ES-I3 (cell line): Measurements from ENCODE around the gene FAM131C.
"Not testable (repeated sequence)": the region's sequence is repeated elsewhere in the genome, so short reads cannot be mapped to it uniquely, and the experiment has no call there.

Source experiments
- H3K36me3 ChIP-seq: 2 replicates; pipeline ENCODE4 v1.6.1; 2013; ENCODE audit warnings: mild to moderate bottlenecking, low read length, control low read depth, moderate library complexity; ENCODE audit not compliant: insufficient read depth
- H3K4me1 ChIP-seq: 2 replicates; pipeline ENCODE4 v1.6.1; 2013; ENCODE audit warnings: mild to moderate bottlenecking, control low read depth, low read length; ENCODE audit not compliant: insufficient read depth
- H3K9ac ChIP-seq: 2 replicates; pipeline ENCODE4 v1.6.1; 2013; ENCODE audit warnings: low read depth, mild to moderate bottlenecking, low read length, moderate library complexity
- H3K9me3 ChIP-seq: 2 replicates; pipeline ENCODE4 v1.6.1; 2013; ENCODE audit warnings: mild to moderate bottlenecking, low read length, moderate library complexity; ENCODE audit not compliant: control insufficient read depth, insufficient read depth

FAM131C gene

DNA sequence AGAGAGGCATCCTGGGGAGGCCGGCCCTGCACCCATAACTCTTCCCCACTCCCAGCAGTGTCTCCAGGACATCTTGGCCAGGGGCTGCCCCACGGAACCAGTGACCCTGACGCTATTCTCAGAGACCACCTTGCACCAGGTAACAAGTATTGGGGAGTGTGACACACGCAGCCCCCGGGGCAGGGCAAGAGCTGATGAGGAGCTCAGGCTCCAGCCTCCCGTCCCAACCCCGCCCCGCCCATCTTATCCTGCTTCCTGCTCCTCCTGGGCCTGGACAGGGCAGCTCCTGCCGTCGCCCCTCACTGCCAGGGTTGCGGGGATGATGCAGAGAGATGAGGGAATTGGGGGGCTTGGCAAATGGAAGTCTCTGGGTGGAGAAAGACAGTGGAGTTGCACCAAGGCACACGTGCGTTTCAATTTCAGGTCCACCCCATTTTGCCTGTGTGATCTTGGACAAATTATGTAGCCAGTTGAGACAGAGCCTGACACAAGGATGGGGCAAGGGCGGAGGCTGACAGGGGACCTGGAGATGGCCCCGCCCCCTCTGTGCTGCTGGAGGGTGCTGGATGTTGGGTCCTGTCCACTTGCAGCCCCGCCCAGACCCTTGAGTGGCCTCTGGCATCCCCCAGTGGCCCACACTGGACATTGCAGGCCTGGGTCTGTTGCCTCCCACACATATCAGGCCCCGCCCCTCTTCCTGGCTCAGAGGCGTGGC lies 40.9 kb downstream of the FAM131C start:
- Histone ChIP-seq H3K4me1 (peaks cover 5% of the 10 kb centered on the region; the same call in 1 of the 2 replicates), H3K9me3 (no peaks in the 10 kb centered on the region), H3K36me3 (no peaks in the 10 kb centered on the region), H3K9ac (no peak overlapping the region)

DNA sequence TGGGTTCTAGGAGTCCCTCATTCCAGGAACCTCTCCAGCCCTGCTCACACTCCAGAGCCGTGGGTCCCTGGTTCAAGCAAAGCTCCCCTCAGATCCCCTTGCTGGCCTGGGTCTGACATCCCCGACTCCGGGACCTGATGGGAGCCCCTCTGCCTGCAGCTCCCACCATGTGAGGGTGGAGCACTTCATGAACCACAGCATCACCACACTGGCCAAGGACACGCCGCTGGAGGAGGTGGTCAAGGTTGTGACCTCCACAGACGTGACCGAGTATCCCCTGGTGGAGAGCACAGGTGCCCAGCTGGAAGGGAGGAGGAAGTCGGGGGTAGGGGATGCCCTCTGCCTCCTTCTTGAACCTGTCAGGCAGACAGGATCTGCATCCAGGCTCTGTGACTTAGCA lies 41.9 kb downstream of the FAM131C start:
- Histone ChIP-seq H3K9ac (no peak overlapping the region), H3K4me1 (peaks cover 5% of the 10 kb centered on the region; the same call in 1 of the 2 replicates), H3K36me3 (no peaks in the 10 kb centered on the region), H3K9me3 (no peaks in the 10 kb centered on the region)

DNA sequence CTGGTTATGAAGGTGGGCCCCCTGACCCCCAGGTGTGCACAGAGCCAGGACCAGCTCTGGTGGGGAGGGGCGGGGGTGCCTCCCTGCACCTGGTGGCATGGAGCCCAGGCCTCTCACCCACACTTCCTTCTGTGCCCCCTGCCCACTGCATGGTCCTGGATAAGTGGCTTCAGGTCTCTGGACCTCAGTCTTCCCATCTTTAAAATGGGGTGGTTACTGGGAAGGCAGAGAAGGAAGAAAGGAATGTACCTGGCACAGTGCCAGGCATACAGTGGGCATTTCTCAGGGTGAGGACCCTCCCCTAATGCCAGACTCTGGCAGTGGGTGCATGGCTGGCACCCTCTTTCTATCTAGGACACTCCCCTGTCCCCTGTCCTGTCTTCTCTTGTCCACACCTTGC lies 44.2 kb downstream of the FAM131C start:
- H3K9me3 ChIP-seq = no peaks in the 10 kb centered on the region
- no peaks in the 10 kb centered on the region for H3K36me3 ChIP-seq
- peaks cover 5% of the 10 kb centered on the region; the same call in 1 of the 2 replicates for H3K4me1 ChIP-seq
- no peak overlapping the region for H3K9ac ChIP-seq

DNA sequence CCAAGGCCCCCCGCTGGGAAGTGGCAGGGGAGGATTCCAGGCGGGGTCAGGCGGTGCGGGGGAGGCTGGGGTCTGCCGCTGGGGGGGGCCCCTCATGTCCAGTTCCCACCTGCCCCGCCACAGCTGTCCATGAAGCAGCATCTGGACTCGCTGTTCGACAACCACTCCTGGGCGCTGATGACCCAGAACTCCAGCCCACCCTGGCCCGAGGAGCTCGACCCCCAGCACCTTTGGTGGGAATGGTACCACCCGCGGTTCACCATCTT lies 44.5 kb downstream of the FAM131C start:
- H3K4me1 ChIP-seq, H3K9me3 ChIP-seq, H3K36me3 ChIP-seq, H3K9ac ChIP-seq: not testable (repeated sequence)

DNA sequence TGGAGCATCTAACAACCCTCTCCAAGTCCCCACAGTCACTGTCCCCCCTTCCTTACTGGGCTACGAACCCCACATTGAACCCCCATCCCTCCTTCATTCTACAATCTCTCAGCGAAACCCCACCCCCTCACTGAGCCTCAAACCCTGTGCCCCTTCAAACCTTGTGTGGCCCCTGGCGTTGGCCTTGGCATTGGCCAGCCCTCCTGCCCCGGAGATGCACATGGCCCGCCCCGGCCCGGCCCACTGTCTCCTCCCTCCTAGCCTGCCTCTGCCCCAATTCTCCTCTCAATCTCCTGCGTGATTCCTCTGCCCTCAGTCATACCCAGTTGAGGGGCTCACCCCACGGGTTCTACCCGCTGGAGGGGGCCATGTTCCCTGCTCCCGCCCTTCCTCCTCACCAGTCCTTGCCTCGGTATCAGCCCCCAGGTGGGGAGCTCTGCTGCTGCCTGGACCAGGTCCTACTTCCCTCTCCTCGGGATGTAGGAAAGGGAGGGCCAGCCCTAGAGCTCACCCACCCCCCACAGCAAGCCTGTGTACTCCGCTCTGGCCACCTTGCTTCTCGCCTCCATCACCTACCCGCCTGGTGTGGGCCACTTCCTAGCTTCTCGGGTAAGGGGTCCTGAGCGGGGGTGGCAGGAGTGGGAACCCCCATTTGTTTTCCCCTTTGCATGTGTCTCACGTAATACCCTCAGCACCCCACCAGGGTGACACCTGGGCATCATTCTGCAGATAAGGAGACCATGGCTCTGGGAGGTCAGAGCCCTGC lies 45.0 kb downstream of the FAM131C start:
- H3K4me1 ChIP-seq = peaks cover 5% of the 10 kb centered on the region; the same call in 1 of the 2 replicates
- no peaks in the 10 kb centered on the region for H3K36me3 ChIP-seq
- H3K9ac ChIP-seq = no peak overlapping the region
- no peaks in the 10 kb centered on the region for H3K9me3 ChIP-seq

DNA sequence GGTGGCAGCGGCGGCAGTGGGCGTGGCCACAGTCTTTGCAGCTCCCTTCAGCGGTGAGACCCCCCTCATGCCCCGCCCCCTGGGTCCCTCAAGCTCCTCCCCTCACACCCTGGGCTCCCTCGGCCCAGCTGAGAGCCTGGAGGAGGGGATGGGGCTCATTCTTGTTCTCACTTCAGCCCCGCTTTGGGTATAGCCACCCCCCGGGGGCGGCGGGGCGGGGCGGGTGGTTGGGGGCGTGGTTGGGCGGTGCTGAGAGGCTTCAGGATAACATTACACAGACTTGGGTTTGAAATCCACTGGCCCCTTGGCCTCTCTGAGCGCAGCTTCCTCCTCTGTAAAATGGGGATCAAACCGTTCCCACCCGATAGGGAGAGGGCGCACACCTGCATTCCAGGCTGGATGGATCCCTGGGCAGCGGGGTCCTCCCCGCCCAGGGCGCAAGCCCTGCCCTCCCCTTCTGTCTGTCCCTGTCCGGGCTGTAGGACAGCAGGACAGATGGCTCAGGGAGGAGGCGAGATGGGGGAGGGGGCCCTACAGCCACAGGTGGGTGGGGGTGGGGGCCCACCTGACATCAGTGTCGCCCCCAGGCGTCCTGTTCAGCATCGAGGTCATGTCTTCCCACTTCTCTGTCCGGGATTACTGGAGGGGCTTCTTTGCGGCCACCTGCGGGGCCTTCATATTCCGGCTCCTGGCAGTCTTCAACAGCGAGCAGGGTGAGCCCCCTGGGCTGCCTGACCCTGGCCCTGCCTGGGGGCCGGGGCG lies 46.5 kb downstream of the FAM131C start:
- H3K4me1 ChIP-seq = no peaks in the 10 kb centered on the region; the same call in 1 of the 2 replicates
- H3K36me3 ChIP-seq = no peaks in the 10 kb centered on the region
- peak overlapping the region; percentile 39; the same call in 1 of the 2 replicates for H3K9ac ChIP-seq
- no peaks in the 10 kb centered on the region for H3K9me3 ChIP-seq

DNA sequence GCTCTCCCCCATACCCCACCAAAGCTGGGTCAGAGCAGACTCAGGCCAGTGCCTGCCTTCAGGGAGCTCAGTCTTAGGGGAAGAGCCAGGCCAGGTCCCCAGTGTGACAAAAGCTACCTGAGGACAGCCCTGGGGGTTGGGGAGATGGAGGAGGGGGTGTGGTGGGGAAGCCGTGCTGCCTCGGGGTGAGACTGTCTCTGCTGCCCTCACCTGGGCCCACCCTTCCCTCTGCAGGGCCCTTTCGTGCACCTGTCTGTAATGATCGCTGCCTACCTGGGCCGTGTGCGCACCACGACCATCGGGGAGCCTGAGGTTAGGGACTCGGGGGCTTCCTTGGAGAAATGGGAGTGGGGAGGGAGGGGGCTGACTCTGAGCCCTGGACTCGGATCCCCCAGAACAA lies 47.1 kb downstream of the FAM131C start:
- not testable (repeated sequence) for H3K4me1 ChIP-seq

DNA sequence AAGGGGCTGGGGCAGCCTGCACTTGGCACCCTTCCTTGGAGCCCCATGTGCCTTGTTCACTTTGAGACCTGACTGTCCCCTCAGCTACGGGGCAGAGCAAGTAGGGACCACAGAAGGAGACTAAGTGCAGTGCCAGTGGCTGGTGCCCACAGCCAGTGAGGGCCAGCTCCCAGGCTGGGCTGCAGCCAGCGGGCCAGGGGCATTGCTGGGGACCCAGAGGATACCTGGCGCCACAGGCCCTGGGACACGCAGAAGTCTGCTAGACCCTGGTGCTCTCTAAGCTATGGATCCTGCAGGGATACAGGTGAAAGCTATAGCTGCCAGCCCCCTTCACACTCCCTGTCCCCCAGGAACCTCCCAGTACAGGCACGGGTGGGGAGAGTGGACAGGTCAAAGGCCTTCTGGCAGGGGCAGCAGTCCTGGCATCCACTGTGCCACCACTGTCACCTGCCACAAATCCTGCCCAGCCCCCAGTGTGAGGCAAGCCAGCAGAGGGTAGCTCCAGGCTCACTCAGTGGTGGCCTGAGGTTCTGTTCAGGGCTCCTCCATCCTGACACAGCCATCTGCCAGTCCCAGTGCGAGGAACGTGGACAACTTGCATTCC lies 50.3 kb downstream of the FAM131C start:
- Histone ChIP-seq H3K36me3 (no peaks in the 10 kb centered on the region), H3K9me3 (no peaks in the 10 kb centered on the region), H3K9ac (no peak overlapping the region), H3K4me1 (peaks cover 18% of the 10 kb centered on the region; the same call in 1 of the 2 replicates)

More for the DNA sequence above, 47.1 kb downstream of the FAM131C start:
- H3K9me3 ChIP-seq, H3K36me3 ChIP-seq: not testable (repeated sequence)
- peak overlapping the region; percentile 36; the same call in 1 of the 2 replicates for H3K9ac ChIP-seq

DNA sequence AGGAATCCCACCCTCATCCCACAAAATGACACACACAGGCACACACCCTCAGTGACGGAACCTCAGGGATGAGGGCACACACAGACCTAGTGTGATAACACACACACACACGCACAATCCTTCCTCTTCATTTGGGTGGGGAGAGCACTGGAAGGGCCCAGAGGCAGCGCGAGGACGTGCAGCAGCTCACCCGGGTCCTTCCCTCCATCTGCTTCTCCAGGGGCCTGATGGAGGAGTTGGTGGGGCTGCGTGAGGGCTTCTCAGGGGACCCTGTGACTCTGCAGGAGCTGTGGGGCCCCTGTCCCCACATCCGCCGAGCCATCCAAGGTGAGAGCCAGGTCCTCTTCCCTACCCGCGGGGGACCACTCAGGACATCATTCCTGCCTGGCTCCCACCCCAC lies 51.1 kb downstream of the FAM131C start:
- H3K36me3 ChIP-seq = no peaks in the 10 kb centered on the region
- peaks cover 25% of the 10 kb centered on the region; the same call in 1 of the 2 replicates for H3K4me1 ChIP-seq
- no peak overlapping the region for H3K9ac ChIP-seq
- H3K9me3 ChIP-seq = no peaks in the 10 kb centered on the region

DNA sequence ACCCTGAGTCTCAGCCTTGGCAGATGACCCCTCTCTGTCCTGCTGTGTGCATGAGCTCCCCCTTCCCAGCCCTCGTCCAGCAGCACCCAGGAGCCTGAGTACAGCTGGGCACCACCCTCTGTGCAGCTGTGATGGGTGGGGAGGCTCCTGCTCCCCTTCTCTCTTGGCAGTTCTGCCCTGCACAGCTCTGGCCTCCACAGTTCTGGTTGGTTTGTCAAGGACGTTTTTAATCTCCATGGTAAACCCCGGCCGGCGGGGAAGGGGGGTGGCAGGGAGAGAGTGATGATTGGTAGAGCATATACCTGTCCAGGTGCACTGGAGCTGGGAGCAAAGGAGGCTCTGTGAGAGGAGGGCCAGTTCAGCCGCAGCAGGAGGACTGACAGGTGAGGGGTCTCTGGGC lies 51.8 kb downstream of the FAM131C start, which contains the start of gene CLCNKA:
TSS of gene CLCNKA (plus strand) at position 356 of the 400 bp plus-strand sequence. CDS start 584 bp downstream, outside the sequence.
- no peaks in the 10 kb centered on the region for H3K36me3 ChIP-seq
- peaks cover 27% of the 10 kb centered on the region; the same call in 1 of the 2 replicates for H3K4me1 ChIP-seq
- no peaks in the 10 kb centered on the region for H3K9me3 ChIP-seq
- no peak within 1 kb of the TSS for H3K9ac ChIP-seq

DNA sequence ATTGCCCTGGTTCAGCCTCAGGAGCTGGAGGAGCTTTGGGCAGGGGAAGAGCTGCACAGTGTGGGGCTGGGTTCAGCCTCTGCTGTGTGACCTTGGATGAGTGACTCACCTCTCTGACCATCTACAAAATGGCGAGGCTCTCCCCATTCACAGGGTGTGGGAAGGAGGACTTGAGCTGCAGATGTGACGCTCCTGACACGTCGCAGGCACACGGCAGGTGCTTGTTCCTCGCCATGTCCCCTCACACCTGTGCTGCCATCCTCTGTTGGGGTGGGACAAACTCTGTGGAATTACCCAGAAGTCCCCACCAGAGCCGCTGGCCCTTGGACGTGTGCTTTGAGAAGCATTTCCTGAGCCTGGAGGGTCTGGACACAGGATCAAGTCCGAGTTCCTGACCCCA lies 52.6 kb downstream of the FAM131C start:
- not testable (repeated sequence) for H3K9me3 ChIP-seq, H3K36me3 ChIP-seq, H3K9ac ChIP-seq
- H3K4me1 ChIP-seq = peaks cover 27% of the 10 kb centered on the region; the same call in 1 of the 2 replicates

DNA sequence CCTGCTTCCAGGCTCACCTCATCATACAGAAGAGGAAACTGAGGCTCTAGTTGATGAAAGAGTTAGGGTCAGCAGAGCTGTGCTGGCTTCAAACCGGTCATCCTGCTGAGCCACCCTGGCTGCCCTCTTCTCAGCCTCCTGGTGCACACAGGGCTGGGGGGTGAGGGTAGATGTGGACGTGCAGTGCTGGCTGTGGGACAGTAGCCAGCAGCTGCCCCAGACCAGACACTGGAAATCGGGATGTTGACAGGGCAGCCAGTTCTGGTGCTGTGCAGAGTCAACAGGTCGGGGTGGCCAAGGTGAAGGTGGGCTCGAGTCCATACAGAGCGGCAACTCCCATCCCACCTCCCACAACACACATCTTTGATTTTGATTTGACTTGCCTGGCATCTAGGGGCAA lies 53.1 kb downstream of the FAM131C start:
- Histone ChIP-seq H3K9me3 (no peaks in the 10 kb centered on the region), H3K9ac (no peak overlapping the region), H3K36me3 (no peaks in the 10 kb centered on the region), H3K4me1 (peaks cover 27% of the 10 kb centered on the region; the same call in 1 of the 2 replicates)

DNA sequence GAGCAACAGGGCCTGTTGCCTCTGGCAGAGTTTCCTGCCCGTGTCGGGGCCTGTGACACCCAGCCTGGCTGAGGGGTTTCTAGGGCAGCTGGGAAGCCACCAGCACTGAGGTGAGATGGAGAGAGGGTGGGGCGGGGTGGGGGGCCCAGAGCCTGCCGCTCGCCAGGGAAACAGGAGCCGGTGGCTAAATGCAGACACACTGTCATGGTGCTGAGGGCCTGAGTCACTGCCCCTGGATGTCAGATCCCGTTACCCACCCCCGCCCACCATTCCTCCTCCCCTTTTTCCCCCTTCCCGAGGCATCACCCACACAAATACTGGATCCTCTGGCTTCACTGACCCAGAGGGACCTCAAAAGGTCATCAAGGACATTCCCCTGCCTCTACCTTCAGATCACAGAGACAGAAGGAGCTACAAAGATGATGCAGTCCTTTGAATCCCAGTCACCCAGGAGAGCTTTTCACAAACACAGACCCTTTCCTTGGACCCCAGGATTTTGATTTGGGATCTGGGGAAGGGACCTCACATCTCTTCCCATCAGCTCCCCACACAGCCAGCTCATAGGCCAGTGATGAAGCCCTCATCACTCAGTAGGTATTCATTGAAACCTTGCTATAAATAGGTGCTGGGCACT lies 53.7 kb downstream of the FAM131C start:
- Histone ChIP-seq H3K9me3 (no peaks in the 10 kb centered on the region), H3K4me1 (peaks cover 27% of the 10 kb centered on the region; the same call in 1 of the 2 replicates), H3K36me3 (no peaks in the 10 kb centered on the region), H3K9ac (no peak overlapping the region)
